LNCAP (cell line): ENCODE measurements around the gene DCHS1.

Experiments
- TF ChIP-seq, protein P1 (sequence below): fragments of 450-650 bp; IDR thresholded peaks from 2 replicates; pipeline ENCODE4 v1.5.1; 2017; ENCODE audit warnings: mild to moderate bottlenecking

The DCHS1 gene

DNA sequence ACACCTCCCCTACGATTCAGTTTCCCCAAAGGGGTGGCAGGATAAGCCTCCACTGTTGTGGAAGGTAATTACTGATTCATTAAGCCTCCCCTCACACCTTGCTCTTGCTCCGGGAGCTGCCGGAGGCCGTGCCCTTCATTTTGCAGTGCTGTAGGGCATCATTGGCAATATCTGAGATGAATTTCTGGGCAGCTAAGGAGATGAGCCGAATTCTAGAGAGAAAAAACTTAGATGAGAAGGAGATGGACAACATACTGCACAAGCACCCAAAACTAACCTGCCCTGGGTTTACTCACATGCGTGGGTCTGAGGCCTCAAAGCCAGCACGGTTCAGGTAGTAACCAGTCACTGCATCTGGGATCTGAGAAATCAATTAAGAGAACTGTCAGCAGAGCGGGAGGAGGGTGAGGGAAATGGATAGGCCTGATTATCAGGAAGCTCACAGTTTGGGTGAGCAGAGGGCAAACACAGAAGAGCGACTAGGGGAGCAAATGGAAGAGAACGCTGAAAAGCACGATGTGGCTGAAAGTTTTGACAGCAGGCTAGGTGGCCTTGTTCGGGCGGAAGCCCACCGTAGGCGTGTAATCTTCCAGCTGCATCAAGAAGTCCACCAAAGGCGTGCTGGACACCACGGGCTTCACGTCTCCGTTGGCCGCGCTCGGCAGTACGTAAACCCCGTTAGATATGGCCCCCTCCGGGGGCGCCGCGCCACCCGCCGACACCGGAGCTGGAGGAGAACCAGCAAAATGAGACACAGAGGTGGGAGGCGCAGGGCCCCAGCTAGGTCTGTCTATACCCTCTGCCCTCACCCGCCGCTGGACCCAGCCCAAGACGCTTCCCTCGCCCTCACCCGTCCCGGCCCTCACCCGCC lies 44.3 kb downstream of the DCHS1 start:
- TF ChIP-seq, protein P1, sequence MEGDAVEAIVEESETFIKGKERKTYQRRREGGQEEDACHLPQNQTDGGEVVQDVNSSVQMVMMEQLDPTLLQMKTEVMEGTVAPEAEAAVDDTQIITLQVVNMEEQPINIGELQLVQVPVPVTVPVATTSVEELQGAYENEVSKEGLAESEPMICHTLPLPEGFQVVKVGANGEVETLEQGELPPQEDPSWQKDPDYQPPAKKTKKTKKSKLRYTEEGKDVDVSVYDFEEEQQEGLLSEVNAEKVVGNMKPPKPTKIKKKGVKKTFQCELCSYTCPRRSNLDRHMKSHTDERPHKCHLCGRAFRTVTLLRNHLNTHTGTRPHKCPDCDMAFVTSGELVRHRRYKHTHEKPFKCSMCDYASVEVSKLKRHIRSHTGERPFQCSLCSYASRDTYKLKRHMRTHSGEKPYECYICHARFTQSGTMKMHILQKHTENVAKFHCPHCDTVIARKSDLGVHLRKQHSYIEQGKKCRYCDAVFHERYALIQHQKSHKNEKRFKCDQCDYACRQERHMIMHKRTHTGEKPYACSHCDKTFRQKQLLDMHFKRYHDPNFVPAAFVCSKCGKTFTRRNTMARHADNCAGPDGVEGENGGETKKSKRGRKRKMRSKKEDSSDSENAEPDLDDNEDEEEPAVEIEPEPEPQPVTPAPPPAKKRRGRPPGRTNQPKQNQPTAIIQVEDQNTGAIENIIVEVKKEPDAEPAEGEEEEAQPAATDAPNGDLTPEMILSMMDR, result no peak

DNA sequence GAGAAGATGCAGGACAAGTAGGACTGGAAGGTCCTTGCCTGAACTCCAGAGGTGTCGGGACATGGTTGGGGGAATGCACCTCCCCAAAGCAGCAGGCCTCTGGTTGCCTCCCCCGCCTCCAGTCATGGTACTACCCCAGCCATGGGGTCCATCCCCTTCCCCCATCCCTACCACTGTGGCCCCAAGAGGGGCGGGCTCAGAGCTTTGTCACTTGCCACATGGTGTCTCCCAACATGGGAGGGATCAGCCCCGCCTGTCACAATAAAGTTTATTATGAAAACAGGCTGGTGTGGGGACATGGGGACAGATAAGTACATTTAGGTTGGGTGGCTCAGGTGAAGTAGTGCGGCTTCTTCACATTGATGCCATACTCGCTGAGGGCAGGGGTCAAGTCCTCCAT lies 45.0 kb downstream of the DCHS1 start:
- TF ChIP-seq, protein P1, result no peak

DNA sequence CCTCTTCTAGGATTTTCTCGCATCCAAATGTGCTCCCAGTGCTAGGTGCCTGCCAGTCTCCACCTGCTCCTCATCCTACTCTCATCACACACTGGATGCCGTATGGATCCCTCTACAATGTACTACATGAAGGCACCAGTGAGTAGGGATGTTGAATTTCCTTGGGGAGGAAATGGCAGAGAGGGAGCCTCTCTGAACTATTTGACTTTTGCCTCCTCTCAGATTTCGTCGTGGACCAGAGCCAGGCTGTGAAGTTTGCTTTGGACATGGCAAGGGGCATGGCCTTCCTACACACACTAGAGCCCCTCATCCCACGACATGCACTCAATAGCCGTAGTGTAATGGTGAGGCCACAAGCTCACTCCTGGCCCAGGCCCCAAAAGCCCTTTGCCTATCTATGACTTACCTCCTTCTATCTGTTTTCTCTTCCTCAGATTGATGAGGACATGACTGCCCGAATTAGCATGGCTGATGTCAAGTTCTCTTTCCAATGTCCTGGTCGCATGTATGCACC lies 46.0 kb downstream of the DCHS1 start:
- TF ChIP-seq, protein P1, result no peak

DNA sequence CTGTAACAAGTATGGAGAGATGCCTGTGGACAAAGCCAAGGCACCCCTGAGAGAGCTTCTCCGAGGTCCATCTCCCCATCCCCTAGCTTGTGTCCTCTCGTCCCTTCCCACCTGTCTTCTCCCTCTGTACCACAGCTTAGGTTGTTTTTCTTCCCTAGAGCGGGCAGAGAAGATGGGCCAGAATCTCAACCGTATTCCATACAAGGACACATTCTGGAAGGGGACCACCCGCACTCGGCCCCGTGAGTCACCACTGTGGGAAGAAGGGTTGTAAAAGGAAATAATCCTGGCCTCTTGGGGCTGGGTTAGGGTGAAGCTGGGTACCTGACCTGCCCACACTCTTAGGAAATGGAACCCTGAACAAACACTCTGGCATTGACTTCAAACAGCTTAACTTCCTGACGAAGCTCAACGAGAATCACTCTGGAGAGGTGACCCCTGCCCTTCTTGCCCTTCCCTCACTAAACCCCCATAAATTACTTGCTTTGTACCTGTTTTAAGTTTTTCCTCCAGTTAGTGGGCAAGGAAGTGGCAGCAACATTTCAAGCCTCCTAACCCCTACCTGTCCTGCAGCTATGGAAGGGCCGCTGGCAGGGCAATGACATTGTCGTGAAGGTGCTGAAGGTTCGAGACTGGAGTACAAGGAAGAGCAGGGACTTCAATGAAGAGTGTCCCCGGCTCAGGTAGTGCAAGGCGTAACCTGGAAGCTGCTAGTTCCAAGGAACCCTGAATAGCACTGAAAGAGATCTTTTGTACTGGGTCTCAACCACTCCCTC lies 46.7 kb downstream of the DCHS1 start:
- TF ChIP-seq, protein P1, result no peak

DNA sequence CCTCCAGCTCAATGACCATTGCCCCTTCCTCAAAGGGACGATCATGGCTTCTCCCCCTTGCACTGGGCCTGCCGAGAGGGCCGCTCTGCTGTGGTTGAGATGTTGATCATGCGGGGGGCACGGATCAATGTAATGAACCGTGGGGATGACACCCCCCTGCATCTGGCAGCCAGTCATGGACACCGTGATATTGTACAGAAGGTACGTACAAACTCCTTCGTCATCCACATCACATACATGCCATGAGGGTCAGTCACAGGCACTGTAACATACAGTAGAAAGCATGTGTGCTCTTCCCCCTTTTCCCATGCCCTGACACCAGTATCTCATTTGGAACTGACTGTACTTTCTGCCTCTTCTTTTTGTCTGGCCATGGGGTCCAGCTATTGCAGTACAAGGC lies 47.6 kb downstream of the DCHS1 start:
- TF ChIP-seq, protein P1, result no peak

DNA sequence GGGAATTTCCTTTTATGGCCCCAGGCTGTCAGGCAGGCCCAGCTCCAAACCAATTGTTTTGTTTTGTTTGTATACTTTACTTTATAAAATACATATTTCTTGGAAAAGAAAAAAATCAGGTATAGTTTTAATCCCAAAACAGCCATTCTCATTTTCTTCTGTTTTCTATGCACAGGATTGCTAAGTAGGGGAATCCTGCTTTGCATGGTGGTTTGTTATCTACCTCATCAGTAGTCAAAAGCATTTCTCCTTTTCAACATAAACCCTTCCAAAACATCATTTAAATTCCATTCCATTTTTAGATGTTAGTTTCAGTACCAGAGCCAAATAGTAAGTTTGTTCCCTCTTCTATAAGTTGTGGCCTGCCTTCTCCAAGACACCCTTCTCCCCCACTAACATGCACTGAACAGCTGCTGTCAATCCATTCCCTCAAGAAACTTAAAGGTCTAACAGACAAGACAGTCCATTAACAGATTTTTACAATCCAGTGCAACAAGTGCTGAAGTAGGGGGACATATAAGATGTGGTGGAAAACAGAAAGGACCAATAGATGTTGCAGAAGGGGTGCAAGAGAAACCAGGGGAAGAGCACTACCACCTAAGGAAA lies 48.3 kb downstream of the DCHS1 start:
- TF ChIP-seq, protein P1, result no peak

DNA sequence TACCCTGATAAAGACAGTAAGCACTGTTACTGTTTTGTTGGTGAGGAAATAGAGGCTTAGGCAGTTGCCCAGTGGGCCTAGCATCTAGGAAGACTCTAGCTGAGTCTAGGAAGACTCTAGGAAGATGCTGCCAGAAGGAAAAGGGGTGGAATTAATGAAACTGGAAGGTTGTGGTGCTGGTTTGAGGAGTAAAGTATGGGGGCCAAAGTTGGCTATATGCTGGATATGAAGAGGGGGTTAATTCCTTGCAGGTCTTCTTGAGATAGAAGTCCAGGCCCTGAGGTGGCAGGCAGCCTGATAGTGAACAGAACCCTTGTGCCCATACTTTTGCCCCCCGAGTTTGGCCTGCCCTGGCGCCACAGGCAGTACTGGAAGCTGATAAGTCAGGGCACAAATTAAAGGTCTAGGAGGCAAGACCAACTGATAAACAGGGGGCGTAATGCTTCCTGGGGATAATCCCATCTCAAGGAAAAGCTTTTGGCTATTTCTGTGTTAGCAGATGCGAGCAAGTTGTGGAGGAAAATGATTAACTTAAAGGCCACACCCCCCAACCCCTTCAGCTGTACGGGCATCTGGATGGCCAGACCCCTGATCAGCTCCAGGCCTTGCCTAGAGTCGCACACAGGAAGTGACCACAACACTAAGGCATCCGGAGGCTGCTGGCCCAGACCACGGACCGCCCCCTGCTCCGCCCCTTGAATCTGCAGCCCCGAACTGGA lies 49.0 kb downstream of the DCHS1 start:
- TF ChIP-seq, protein P1, result no peak
